Activated T-helper 17 cell treated with anti-CD3 and anti-CD28 coated beads, Interleukin-2, amount 50 U/mL, for 72 hours (primary cell): ENCODE results near the gene RHCG. TPM values are rescaled to one million over a fixed set of nuclear protein-coding genes. Genes with fewer than 3 reads are reported as not detected.

ENCODE experiments used
- ATAC-seq: fragments of 150-1000 bp; cut with Tn5 transposase; replicated peaks from 2 replicates; pipeline ENCODE4 v1.10.0; 2021; ENCODE audit warnings: mild to moderate bottlenecking, moderate library complexity
- H3K27ac Mint-ChIP-seq: one replicate; pipeline ENCODE4 v1.8.0; 2022; ENCODE audit warnings: mixed read lengths
- H3K27me3 Mint-ChIP-seq: one replicate; pipeline ENCODE4 v1.8.0; 2022; ENCODE audit warnings: mixed read lengths
- H3K36me3 Mint-ChIP-seq: one replicate; pipeline ENCODE4 v1.8.0; 2022; ENCODE audit warnings: low read depth, mild to moderate bottlenecking, mixed read lengths
- H3K4me1 Mint-ChIP-seq: one replicate; pipeline ENCODE4 v1.8.0; 2022; ENCODE audit warnings: mixed read lengths
- H3K4me3 Mint-ChIP-seq: one replicate; pipeline ENCODE4 v1.8.0; 2022; ENCODE audit warnings: mild to moderate bottlenecking, mixed read lengths
- H3K9me3 Mint-ChIP-seq: one replicate; pipeline ENCODE4 v1.8.0; 2022; ENCODE audit warnings: mixed read lengths
- total RNA-seq, 2 donors: library from RNA; stranded (reverse); gene quantifications; one replicate each; pipeline ENCODE4 v1.2.3, GENCODE V29; 2022

Gene RHCG
- total RNA-seq: not detected

GRCh38 chr15:89496155-89497098 lies at the start of gene RHCG:
Gene RHCG, minus strand, starts transcription at chr15:89496583. Its CDS starts 39 bp downstream, at chr15:89496544.
- no peaks in the 10 kb centered on the region for H3K9me3 Mint-ChIP-seq
- H3K4me1 Mint-ChIP-seq: no peaks in the 10 kb centered on the region
- H3K27ac Mint-ChIP-seq: no peak within 1 kb of the TSS
- ATAC-seq: no peak
- H3K27me3 Mint-ChIP-seq: peaks cover 39% of the 10 kb centered on the region
- no peaks in the 10 kb centered on the region for H3K36me3 Mint-ChIP-seq
- peak within 1 kb of the TSS; percentile 30 for H3K4me3 Mint-ChIP-seq

GRCh38 chr15:89543389-89543788 lies 47.0 kb upstream of the RHCG start:
- Mint-ChIP-seq H3K36me3 (no peaks in the 10 kb centered on the region), H3K27me3 (peaks cover 22% of the 10 kb centered on the region), H3K4me3 (no peak overlapping the region), H3K9me3 (no peaks in the 10 kb centered on the region), H3K27ac (no peak overlapping the region), H3K4me1 (no peaks in the 10 kb centered on the region)
- no peak for ATAC-seq

- Mint-ChIP-seq H3K4me1 (no peaks in the 10 kb centered on the region), H3K27ac (no peak overlapping the region), H3K36me3 (no peaks in the 10 kb centered on the region), H3K27me3 (peaks cover 22% of the 10 kb centered on the region), H3K9me3 (no peaks in the 10 kb centered on the region), H3K4me3 (no peak overlapping the region)
- no peak for ATAC-seq
Measured at GRCh38 chr15:89542369-89542768, 46.0 kb upstream of the RHCG start.

- Mint-ChIP-seq H3K36me3 (no peaks in the 10 kb centered on the region), H3K27ac (no peak overlapping the region), H3K4me3 (no peak overlapping the region), H3K4me1 (no peaks in the 10 kb centered on the region), H3K9me3 (no peaks in the 10 kb centered on the region), H3K27me3 (peaks cover 22% of the 10 kb centered on the region)
- no peak for ATAC-seq
Measured at GRCh38 chr15:89539027-89539426, 42.6 kb upstream of the RHCG start.

GRCh38 chr15:89533861-89534544 lies 37.6 kb upstream of the RHCG start:
- Mint-ChIP-seq H3K27ac (no peak overlapping the region), H3K4me3 (no peak overlapping the region), H3K36me3 (no peaks in the 10 kb centered on the region), H3K27me3 (peaks cover 4% of the 10 kb centered on the region), H3K4me1 (no peaks in the 10 kb centered on the region), H3K9me3 (no peaks in the 10 kb centered on the region)
- ATAC-seq: no peak

GRCh38 chr15:89531796-89532537 lies 35.6 kb upstream of the RHCG start:
- Mint-ChIP-seq H3K9me3 (no peaks in the 10 kb centered on the region), H3K36me3 (no peaks in the 10 kb centered on the region), H3K4me3 (no peak overlapping the region), H3K27me3 (peaks cover 4% of the 10 kb centered on the region), H3K4me1 (no peaks in the 10 kb centered on the region), H3K27ac (no peak overlapping the region)
- ATAC-seq: no peak

- H3K4me3 Mint-ChIP-seq: no peak overlapping the region
- H3K27me3 Mint-ChIP-seq: peaks cover 3% of the 10 kb centered on the region
- H3K36me3 Mint-ChIP-seq: no peaks in the 10 kb centered on the region
- no peak overlapping the region for H3K27ac Mint-ChIP-seq
- H3K4me1 Mint-ChIP-seq: no peaks in the 10 kb centered on the region
- no peaks in the 10 kb centered on the region for H3K9me3 Mint-ChIP-seq
- ATAC-seq: no peak
Measured at GRCh38 chr15:89530976-89531375, 34.6 kb upstream of the RHCG start.

GRCh38 chr15:89528757-89529352 lies 32.5 kb upstream of the RHCG start:
- Mint-ChIP-seq H3K9me3 (no peaks in the 10 kb centered on the region), H3K27me3 (no peaks in the 10 kb centered on the region), H3K4me3 (no peak overlapping the region), H3K4me1 (no peaks in the 10 kb centered on the region), H3K36me3 (no peaks in the 10 kb centered on the region), H3K27ac (no peak overlapping the region)
- ATAC-seq: no peak

GRCh38 chr15:89526601-89527441 lies 30.4 kb upstream of the RHCG start:
- Mint-ChIP-seq H3K36me3 (no peaks in the 10 kb centered on the region), H3K9me3 (no peaks in the 10 kb centered on the region)

GRCh38 chr15:89526181-89526580 lies 29.8 kb upstream of the RHCG start:
- H3K27me3 Mint-ChIP-seq: peaks cover 4% of the 10 kb centered on the region
- H3K4me1 Mint-ChIP-seq: no peaks in the 10 kb centered on the region
- H3K36me3 Mint-ChIP-seq: no peaks in the 10 kb centered on the region
- no peak overlapping the region for H3K27ac Mint-ChIP-seq
- H3K4me3 Mint-ChIP-seq: no peak overlapping the region
- ATAC-seq: no peak
- no peaks in the 10 kb centered on the region for H3K9me3 Mint-ChIP-seq

More at GRCh38 chr15:89526601-89527441, 30.4 kb upstream of the RHCG start:
- H3K27me3 Mint-ChIP-seq: peaks cover 4% of the 10 kb centered on the region
- no peak overlapping the region for H3K27ac Mint-ChIP-seq
- ATAC-seq: no peak
- H3K4me3 Mint-ChIP-seq: no peak overlapping the region
- H3K4me1 Mint-ChIP-seq: no peaks in the 10 kb centered on the region

- no peaks in the 10 kb centered on the region for H3K36me3 Mint-ChIP-seq
Measured at GRCh38 chr15:89524184-89524583, 27.8 kb upstream of the RHCG start.

GRCh38 chr15:89523101-89523500 lies 26.7 kb upstream of the RHCG start:
- H3K4me3 Mint-ChIP-seq: no peak overlapping the region
- no peak overlapping the region for H3K27ac Mint-ChIP-seq
- H3K27me3 Mint-ChIP-seq: peaks cover 4% of the 10 kb centered on the region
- no peaks in the 10 kb centered on the region for H3K36me3 Mint-ChIP-seq
- no peak for ATAC-seq
- H3K4me1 Mint-ChIP-seq: no peaks in the 10 kb centered on the region
- no peaks in the 10 kb centered on the region for H3K9me3 Mint-ChIP-seq

More at GRCh38 chr15:89524184-89524583, 27.8 kb upstream of the RHCG start:
- H3K4me3 Mint-ChIP-seq: no peak overlapping the region
- no peak overlapping the region for H3K27ac Mint-ChIP-seq
- H3K4me1 Mint-ChIP-seq: no peaks in the 10 kb centered on the region
- no peaks in the 10 kb centered on the region for H3K9me3 Mint-ChIP-seq
- H3K27me3 Mint-ChIP-seq: peaks cover 4% of the 10 kb centered on the region
- peak; percentile 65 for ATAC-seq

- Mint-ChIP-seq H3K9me3 (no peaks in the 10 kb centered on the region), H3K4me3 (no peak overlapping the region), H3K27ac (no peak overlapping the region), H3K4me1 (no peaks in the 10 kb centered on the region), H3K36me3 (no peaks in the 10 kb centered on the region), H3K27me3 (peaks cover 4% of the 10 kb centered on the region)
- ATAC-seq: no peak
Measured at GRCh38 chr15:89521605-89522004, 25.2 kb upstream of the RHCG start.
